RPMI7951 (cell line): Measurements from ENCODE around the gene VPS37C. TPM values are rescaled to one million over a fixed set of nuclear protein-coding genes. Genes with fewer than 3 reads are reported as not detected.

Source experiments
- DNase-seq: peaks from one replicate; pipeline ENCODE4 v3.0.0-alpha.2; 2012; ENCODE audit warnings: low read depth
- total RNA-seq: library from RNA; depleted of rRNA; stranded (reverse); fragments of >200 nt; shearing (Covaris generic); gene quantifications from 2 replicates; pipeline ENCODE4 v1.2.3, GENCODE V29; 2014

The VPS37C gene
- total RNA-seq, 1 experiment from 2014 or later: 11.5 TPM

DNA sequence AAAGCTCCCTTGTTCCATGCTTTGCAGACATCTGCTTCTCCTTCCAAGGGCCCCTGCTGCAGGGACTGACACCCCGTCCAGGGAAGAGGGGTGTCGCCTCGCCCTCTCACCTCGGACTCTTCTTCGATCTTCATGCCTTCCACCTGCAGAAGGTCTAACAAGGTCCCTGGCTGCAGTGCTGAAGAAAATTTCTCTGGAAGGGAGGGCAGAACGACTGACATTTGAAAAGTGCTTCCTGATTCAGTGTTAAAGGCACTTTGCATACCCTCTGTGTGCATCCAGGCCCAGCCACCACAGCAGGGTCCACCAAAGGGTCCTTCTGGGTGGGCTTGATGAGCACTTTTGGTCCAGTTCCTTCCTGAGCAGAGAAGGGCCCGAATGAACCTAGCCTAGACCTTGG is 28.1 kb downstream of the VPS37C start:
- no peak for DNase-seq

DNA sequence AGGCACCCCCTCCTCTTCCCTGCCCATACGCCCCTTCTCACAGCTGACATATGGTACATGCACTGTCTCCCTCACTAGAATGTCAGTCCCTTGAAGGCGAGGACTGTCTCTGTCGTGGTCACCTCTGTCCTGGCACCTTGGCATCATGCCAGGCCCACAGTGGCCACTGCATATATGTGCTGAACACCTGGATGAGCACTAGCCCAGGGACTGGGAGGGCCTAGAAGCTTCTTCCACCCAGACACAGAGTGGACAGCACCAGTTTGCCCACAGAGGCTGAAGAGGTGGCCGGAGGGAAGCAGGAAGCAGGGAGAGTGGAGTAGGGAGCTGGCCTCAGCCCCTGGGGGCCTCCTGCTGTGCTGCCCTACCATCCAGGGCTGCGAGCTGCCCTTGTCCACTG is 28.6 kb downstream of the VPS37C start:
- no peak for DNase-seq

GRCh38 chr11:61131998-61132555 is 29.1 kb downstream of the VPS37C start:
- no peak for DNase-seq

DNA sequence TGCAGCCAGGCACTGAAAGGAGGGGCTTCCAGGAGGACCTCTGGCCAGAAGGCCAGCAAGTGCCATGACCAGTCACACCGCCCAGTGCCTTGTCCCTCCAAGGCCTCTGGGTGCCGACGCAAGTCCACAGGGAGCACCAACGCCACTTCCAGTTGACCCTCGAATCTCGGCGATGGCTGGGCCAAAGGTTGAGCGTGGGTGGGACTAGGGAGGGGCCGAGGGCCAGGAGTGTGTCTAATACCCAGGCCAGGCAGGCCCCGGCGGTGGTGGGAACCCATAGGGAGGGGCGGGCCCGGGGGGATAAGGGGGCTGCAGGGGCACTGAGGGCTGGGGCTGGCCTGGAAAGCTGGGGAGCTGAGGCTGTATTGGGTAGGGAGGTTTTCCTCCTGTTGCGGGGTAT is 29.6 kb downstream of the VPS37C start:
- no peak for DNase-seq

GRCh38 chr11:61131186-61131585 is 30.0 kb downstream of the VPS37C start:
- DNase-seq: no peak

- peak; percentile 89 for DNase-seq
Observed at GRCh38 chr11:61129639-61130523, 31.3 kb downstream of the VPS37C start.

- DNase-seq: no peak
Observed at GRCh38 chr11:61128947-61129638, 32.1 kb downstream of the VPS37C start.

DNA sequence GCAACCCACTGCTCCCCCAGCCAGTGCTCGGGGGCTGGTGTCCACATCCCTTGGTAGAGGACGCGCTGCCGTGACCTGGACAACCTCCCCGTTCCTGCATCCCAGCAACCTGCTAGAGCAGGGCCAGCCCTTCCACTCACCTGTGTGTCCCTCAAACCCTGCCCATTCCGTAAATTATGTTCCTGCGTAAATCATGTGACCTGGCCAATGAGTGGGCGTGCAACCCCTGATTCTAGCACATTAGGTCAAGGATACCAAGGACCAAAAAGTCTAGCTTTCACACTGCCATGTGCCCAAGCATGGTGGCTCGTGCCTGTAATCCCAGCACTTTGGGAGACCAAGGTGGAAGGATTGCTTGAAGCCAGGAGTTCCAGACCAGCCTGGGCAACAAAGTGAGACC is 33.2 kb downstream of the VPS37C start:
- DNase-seq: no peak

GRCh38 chr11:61126256-61126655 is 35.0 kb downstream of the VPS37C start:
- DNase-seq: no peak

DNA sequence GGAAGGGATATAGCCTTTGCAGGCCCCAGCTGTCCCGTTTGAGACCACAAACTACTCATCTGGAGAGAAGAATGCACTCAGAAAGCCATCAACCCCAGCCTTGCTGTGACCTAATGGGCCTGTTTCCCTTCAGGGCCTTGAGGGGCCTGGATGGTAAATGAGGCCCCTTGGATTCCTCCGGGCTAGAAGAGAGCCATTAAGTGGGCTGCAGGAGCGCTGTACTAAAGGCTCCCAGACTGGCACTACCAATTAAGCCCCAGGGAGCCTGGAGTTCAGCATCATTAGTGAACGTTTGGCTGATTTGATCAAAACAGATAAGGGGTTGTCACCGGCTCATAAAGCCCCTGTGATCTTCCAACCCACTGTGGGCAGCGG is 35.9 kb downstream of the VPS37C start:
- DNase-seq: no peak

GRCh38 chr11:61124574-61125309 is 36.5 kb downstream of the VPS37C start:
- no peak for DNase-seq

- DNase-seq: peak; percentile 27
Observed at GRCh38 chr11:61123775-61124571, 37.3 kb downstream of the VPS37C start.

- DNase-seq: no peak
Observed at GRCh38 chr11:61122761-61123160, 38.5 kb downstream of the VPS37C start.

DNA sequence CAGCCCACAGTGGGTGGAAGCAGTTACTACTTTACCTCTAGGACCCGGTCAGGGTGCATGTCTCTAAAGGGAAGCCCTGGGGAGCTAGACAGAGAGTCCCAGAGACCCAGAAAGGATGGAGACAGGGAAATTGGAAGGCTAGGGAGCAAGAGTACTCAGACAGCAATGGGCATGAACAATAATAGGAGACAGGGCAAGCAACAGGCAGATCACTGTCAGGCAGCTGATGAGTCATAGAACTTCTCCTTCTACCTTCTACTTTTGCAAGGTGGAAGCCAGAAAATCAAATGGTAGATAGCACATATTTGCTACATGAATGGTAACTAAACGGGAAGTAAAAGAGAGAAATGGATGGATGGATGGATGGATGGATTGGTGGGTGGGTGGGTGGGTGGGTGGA is 39.3 kb downstream of the VPS37C start:
- no peak for DNase-seq

- no peak for DNase-seq
Observed at GRCh38 chr11:61121192-61121831, 39.9 kb downstream of the VPS37C start.

- DNase-seq: no peak
Observed at GRCh38 chr11:61120706-61121191, 40.5 kb downstream of the VPS37C start.

- DNase-seq: no peak
Observed at GRCh38 chr11:61120099-61120705, 41.0 kb downstream of the VPS37C start.

DNA sequence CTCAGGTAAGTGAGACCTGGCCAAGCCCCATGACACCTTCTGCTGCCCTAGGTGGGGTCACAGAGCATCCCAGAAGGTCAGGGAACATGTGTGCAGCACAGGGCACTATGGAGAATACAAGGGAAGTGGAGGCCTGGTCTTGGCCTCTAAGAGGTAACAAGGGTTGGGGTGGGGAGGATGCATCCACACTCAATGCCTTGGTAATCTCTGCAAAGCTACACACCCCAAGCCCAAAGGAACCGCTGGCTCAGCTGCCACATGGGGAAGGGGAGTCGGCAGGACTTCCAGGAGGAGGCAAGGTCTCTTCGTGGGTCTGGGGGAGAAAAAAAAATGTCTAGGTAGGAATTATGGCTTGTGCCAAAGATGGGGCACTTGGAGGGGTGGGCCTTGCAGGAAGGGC is 41.7 kb downstream of the VPS37C start:
- DNase-seq: no peak

DNA sequence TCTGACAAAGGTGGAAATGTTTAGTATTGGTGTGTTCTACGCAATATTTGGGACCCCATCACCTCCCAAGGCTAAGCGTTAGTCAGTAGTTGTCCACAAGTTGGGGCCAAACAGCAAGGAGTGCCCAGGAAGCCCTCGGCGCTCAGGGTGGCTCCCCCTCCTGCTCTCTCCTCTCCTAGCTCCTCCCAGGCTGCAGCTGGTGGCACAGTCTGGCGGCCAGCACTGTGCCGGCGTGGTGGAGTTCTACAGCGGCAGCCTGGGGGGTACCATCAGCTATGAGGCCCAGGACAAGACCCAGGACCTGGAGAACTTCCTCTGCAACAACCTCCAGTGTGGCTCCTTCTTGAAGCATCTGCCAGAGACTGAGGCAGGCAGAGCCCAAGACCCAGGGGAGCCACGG is 42.2 kb downstream of the VPS37C start:
- DNase-seq: no peak

GRCh38 chr11:61118406-61118805 is 42.8 kb downstream of the VPS37C start:
- DNase-seq: no peak
